GM11168 (cell line): Measurements from ENCODE around the gene MARK4.
"Not testable (repeated sequence)": the region's sequence is repeated elsewhere in the genome, so short reads cannot be mapped to it uniquely, and the experiment has no call there.

Source experiments
- in situ Hi-C: fragments of 300-500 bp; cut with MboI; formaldehyde crosslinking; loops from one replicate; pipeline ENCODE4 v1.12.0; 2022; ENCODE audit warnings: low sequenced_read_pairs; ENCODE audit not compliant: unreplicated experiment

Gene MARK4

GRCh38 chr19:45303269-45304060 lies 52.4 kb downstream of the MARK4 start:
- in situ Hi-C loops, result no loop called here

- in situ Hi-C loops, result no loop called here
These were observed 53.3 kb downstream of the MARK4 start for GRCh38 chr19:45304141-45304926.

GRCh38 chr19:45305007-45305406 lies 53.9 kb downstream of the MARK4 start:
- in situ Hi-C loops, result no loop called here

GRCh38 chr19:45305421-45305820 lies 54.4 kb downstream of the MARK4 start:
- in situ Hi-C loops, result no loop called here

GRCh38 chr19:45306040-45306439 lies 55.0 kb downstream of the MARK4 start:
- in situ Hi-C loops, result no loop called here

- in situ Hi-C loops, result no loop called here
These were observed 55.5 kb downstream of the MARK4 start for GRCh38 chr19:45306518-45307027.

- in situ Hi-C loops, result no loop called here
These were observed 56.3 kb downstream of the MARK4 start for GRCh38 chr19:45307361-45307760.

GRCh38 chr19:45309322-45309721 lies 58.3 kb downstream of the MARK4 start:
- in situ Hi-C loops, result not testable (repeated sequence)

GRCh38 chr19:45311621-45312020 lies 60.5 kb downstream of the MARK4 start:
- in situ Hi-C loops, result no loop called here

- in situ Hi-C loops, result not testable (repeated sequence)
These were observed 61.2 kb downstream of the MARK4 start for GRCh38 chr19:45312285-45312684.

- in situ Hi-C loops, result no loop called here
These were observed 63.7 kb downstream of the MARK4 start for GRCh38 chr19:45314708-45315245.

- in situ Hi-C loops, result no loop called here
These were observed 64.2 kb downstream of the MARK4 start for GRCh38 chr19:45315304-45315703.

GRCh38 chr19:45320997-45321775 lies 70.1 kb downstream of the MARK4 start:
- in situ Hi-C loops, result no loop called here

GRCh38 chr19:45321848-45322247 lies 70.8 kb downstream of the MARK4 start:
- in situ Hi-C loops, result no loop called here

- in situ Hi-C loops, result no loop called here
These were observed 71.2 kb downstream of the MARK4 start for GRCh38 chr19:45322311-45322710.

- in situ Hi-C loops, result no loop called here
These were observed 71.7 kb downstream of the MARK4 start, which contains the start of gene CKM for GRCh38 chr19:45322744-45323281. Gene CKM, minus strand, starts transcription at chr19:45322875. Its CDS starts 3,162 bp downstream, at chr19:45319713.

GRCh38 chr19:45323671-45324081 lies 72.6 kb downstream of the MARK4 start:
- in situ Hi-C loops, result no loop called here

GRCh38 chr19:45324349-45324907 lies 73.4 kb downstream of the MARK4 start:
- in situ Hi-C loops, result no loop called here

- in situ Hi-C loops, result no loop called here
These were observed 76.5 kb downstream of the MARK4 start for GRCh38 chr19:45327404-45328143.
